Gastrocnemius medialis (tissue), 4 donors: Measurements from ENCODE around the gene SYF2.

ENCODE experiments used
- CTCF ChIP-seq, 5 experiments: fragments of 450-650 bp in 3 of 5; fragments of 200-600 bp in 2 of 5; sonication (generic) in 2 of 5; IDR thresholded peaks in 4 of 5; conservative IDR thresholded peaks in 1 of 5; 1 replicate in 4 of 5; 2 replicates in 1 of 5; pipeline ENCODE4 v1.5.1; 2016 to 2019; ENCODE audit warnings: antibody characterized with exemption in 5 of 5, mild to moderate bottlenecking in 3 of 5, moderate library complexity in 3 of 5
- POLR2A ChIP-seq, 2 donors: fragments of 450-650 bp; IDR thresholded peaks; one replicate each; pipeline ENCODE4 v1.6.1; 2017; ENCODE audit warnings: antibody characterized with exemption in 2 of 2, mild to moderate bottlenecking in 2 of 2, moderate library complexity in 2 of 2

- TF ChIP-seq CTCF (IDR thresholded peaks at IDR 0.05 in 4 of 5, conservative IDR thresholded peaks at IDR 0.05 in 1 of 5): no peak
- no peak for TF ChIP-seq POLR2A (IDR thresholded peaks at IDR 0.05)
Measured at GRCh38 chr1:25182629-25183028, 49.7 kb downstream of the SYF2 start.
